TTC549 (cell line): ENCODE measurements around the gene TMTC2.

Source experiments
- FAIRE-seq: peaks from 2 replicates; lab custom pipeline; 2012; peaks lifted over from hg19 to GRCh38; lab: Jason Lieb, UNC

TMTC2 gene

DNA sequence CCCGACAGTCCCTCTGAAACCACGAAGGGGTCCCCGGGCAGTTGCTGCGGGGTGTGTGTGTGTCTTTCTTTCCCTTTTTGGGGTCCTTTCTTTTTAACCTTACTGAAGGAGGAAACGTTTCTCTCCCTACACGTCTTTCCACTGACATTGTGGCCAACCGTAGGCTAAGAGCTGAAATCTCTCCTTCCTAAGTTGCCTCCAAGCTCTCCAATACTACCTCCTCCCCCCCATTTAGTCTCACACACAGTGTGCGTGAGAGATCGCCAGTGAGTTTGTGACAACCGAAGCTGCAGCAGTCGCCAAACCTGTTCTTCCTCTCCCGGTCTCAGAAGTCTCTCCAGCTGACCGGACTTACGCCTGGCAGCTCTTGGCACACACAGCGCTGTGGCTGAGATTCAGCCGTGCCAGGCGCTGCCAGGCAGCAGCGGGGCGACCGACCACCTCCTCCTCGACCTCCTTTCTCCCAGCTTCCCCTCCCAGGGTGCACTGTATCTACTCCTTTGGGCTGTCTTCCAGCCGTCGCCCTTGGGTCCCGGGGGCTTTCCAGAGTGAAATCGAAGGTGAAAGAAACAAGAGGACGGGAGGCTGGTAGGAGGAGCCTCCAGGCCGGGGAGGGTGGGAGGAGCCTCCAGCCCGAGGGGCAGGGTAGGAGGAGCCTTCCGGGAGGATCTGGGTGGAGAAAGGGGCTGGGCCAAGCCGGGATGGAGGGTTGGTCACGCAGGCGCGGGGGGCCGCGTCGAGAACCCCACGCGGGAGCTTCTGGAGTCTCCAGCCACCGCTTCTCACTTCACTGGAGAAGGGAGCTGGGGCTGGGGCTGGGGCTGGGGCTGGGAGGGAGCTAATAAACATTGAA lies at the start of gene TMTC2:
Gene TMTC2 (plus strand): TSS at position 739 of the 853 bp plus-strand sequence.
- FAIRE-seq: no peak

DNA sequence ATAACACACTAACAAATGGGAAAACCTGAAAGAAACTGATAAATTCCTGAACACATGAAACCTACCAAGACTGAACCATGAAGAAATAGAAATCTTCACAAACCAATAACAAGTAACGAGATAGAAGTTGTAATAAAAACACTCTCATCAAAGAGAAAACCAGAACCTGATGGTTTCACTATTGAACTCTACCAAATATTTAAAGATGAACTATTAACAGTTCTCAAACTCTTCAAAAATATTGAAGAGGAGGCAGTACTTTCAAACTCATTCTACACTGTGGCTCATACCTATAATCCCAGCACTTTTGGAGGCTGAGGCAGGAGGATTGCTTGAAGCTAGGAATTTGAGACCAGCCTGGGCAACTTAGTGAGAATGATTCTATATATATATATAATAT lies 48.4 kb upstream of the TMTC2 start:
- no peak for FAIRE-seq

DNA sequence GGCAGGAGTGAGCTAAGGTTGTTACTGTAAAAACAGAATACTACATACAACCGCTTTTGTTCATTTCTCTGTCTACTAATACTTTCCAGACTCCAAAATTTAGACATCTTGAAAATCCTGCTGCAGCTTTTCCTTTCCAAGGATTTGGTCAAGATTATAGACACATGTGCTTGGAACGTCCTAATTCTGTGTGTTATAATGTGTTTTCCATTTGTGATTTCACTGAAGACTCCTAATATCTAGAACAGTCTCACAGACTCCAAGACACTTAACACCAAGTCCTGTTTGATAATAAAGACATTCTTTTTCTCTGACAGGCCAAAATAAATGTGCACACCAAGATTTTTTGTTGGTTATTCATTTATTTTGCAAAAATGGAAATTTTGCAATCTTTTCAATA lies 41.8 kb upstream of the TMTC2 start:
- FAIRE-seq: no peak

DNA sequence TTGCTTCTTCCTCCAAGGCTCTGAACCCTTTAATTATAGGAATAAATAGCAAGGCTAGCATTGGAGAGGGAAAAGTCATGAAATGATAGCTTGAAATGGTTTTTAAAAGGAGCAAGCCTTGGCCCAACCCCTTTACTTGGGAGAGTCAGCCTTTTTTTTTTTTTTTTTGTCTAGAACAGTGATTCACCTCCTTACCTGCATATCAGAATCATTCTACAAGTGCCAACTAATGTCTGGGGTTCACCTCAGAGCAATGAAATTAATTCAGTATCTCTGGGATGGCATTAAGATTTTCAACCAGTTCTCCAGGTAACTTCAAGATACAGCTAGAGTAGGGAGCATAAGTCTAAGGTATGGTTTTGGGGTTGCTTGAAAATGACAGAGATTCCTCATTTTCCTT lies 41.3 kb upstream of the TMTC2 start:
- FAIRE-seq: no peak

DNA sequence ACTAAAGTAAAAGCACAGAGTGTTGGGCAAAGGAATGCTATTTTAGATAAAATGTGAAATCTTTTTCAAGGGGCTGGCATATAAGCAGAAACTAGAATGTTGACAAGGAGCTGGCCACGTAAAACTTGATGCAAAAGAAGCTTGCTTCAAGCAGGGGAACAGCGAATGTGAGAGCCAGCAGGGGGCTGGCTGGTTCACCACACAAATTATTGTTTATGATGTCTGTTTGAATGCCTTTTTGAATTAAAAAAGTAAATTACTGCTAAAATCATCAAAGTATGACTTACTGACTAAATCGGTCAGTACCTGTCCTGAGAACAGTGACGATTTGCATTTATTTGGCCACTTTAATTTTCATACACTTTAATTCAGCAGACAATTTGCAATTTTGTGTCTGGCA lies 38.9 kb upstream of the TMTC2 start:
- no peak for FAIRE-seq

DNA sequence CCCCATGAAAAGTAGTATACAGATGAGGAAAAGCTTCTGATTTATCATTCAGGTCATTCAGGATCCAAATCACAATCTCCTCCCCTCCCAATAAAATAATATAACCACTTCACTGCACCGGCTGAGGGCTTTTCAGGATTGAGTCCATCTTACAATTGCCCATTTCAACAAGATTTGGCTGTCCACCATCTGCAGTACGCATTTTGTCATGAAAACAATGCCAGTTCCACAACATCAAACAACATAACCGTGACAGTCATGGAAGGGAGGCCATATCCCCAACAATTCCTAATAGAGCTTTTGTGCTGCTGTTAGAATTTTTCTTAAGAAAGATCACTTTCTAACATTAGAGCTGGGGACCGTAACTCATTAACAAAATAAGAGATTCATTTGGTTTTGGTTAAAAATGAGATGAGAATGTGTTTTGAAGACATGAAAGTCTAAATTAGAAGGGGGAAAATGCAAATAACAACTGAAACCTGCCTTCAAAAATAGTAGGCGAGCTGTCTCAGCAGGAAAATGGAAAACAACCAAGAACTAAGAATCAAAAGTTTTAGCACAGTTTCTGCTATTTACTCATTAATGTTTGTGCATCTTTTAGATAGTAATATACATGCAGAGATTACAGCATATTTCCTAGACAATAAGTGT lies 38.3 kb upstream of the TMTC2 start:
- FAIRE-seq: no peak

DNA sequence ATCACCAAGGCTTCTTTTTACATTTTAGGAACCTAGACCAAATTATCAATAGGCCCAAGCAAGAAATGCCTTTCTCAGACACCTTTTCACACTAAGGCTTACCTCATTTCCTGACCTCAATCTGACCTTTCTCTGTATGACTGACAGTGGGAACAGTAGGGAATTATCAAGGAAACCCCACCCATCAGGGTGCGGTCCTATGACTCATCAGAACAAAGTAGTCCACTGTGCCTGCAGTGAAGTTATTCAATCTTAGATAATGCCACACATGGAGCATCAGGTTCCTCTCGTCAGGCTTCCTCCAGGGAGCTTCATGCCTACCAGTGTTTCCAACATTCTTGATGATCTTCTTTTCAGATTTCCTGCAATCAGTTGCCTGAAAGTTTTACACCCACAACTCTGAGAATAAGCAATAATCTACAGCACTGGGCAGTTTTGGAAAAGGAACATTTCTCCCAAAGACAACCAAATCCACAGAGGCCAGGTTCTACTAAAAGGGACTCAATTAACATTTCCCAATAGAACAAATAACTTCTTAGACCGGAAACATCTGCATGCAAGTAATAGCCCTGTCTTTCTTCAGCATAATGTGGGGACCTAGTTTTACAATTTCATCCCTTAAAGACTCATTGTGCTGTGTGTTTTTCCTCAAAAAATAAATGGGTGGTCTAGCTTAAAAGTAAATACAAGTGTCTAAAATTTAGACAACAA lies 35.9 kb upstream of the TMTC2 start:
- no peak for FAIRE-seq

DNA sequence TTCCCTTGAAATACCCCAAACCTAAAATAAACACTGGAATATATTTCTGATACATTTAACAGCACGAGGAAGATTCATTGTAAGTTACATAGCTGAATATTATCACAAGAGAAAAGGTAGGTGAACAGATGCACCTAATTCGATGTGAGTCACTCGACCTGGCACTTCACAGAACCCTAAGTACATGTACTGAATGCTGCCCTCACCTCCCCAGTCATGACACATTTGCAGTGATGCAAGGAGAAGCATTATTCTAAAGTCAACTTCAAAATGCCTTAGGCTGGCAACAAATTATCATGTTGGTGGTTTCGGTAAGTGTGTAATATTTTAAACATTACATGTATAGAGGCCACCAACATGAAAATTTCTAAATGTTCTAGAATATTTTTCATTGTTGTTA lies 35.2 kb upstream of the TMTC2 start:
- no peak for FAIRE-seq

DNA sequence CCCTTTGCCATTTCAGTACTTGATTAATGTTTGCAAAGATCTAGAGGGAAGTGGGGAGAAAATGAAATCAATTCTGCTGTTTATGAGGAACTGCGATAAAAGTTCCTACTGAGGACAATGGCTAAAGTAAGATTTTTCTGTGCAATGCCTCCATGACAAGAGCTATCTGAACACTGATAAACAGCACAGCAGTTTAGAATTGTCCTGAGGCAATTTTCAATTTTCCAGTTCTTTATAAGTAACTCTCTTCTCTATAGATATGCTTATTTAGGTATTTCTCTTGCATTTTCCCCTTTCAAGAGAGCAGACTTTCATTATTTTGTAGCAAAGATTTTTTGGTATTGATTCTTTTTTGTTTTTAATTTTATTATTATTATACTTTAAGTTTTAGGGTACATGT lies 34.6 kb upstream of the TMTC2 start:
- FAIRE-seq: no peak

DNA sequence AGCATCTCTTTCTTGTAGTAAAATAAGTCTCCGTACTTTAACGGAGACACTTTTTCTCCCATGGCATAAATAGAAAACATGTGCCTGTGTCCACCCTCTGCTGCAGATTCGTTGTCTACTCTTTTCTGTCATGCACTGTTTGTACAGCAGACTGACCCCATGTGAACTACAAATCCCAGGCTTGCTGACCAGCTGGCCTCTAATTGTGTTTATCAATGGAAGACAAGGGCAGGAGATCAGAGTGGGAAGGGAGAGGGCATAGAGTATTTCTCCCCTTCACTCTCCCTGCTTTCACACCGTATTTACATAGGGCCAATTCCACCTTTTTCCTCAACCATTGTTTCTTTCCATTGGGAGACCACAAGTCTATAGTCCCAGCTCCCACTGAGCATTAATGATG lies 31.0 kb upstream of the TMTC2 start:
- no peak for FAIRE-seq

DNA sequence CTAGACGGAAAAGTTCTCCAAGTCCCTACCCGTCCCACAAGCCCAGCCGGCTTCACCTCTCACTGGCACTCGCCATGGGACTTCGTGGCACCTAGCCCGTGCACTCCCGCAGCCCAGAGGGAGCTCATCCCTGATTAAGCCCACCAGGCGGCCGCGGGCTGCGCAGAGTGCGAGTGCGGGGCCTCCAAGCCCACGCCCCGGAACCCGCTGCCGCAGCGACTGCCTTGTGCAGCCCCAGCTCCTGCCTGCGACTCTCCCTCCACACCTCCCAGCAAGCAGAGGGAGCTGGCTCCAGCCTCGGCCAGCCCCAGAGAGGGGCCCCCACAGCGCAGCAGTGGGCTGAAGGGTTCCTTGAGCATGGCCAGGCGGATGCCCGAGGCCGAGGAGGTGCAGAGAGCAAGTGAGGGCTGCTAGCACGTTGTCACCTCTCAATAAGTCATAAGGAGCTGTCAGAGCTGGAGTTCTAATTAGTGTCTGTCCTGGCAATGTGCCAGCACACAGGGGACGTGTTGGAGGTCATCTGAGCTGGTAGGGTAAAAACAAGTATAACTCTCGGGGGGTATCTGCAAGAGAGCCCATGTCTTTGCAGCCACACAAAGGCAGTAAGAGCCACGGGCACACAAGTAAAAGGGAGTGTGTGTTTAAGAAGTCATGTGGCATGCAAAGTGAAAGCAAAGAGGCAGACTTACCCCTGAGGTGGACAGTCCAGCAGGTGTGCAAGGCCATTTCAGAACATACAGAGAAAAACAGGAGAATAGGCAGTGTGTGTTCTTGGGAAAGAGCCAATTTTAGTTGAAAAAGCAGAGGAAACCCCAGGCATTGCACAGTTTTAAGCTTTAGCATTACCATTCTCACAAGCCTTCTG lies 27.1 kb upstream of the TMTC2 start:
- no peak for FAIRE-seq

DNA sequence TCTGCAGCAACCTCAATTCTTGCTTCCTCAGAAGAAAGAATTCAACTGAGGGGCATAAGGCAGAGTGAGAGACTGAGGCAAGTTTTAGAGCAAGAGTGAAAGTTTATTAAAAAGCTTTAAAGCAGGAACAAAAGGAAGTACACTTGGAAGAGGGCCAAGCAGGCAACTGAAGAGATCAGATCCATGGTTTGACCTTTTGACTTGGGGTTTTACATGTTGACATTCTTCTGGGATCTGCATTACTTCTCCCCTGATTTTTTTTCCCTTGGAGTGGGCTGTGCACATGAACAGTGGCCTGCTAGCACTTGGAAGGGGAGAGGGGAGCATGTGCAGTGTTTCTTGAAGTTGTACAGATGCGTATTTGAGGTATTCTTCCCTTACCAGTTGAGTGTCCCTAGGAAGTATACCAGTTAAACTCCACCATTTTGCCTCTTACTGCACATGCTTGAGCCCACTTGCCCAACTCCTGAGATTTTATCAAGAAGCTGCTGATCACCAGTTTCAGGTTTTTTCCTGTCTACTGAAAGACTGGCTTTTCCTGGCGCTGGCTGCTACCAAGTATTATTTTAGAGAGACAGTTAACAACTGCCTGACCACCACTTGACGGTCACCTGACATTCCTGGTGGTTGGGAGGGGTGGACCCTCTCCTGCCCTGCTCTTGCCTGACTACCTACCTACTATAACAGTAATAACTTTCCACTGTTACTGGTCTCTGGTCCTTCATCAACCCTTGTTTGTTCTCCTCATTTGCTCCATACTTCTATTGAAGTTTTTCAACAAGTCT lies 26.0 kb upstream of the TMTC2 start:
- no peak for FAIRE-seq

DNA sequence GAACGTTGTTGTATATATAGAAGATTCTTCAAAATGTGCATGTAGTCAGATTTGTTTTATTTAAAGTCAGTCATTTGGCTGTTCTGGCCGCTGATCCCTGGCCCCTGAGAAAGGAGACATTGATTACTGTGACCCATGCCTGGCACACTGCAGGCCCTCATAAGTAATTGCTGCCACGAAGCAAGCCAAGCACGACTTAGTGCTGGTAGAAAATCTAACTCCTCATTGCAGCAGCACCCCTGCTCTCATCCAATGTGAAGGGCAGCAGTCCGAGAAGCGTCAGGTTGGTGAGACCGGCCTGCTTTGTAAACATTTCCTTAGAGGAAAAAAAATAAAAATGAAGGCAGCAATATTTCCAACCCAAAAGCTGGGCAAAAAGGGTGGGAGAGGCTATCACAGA lies 22.8 kb upstream of the TMTC2 start:
- no peak for FAIRE-seq

DNA sequence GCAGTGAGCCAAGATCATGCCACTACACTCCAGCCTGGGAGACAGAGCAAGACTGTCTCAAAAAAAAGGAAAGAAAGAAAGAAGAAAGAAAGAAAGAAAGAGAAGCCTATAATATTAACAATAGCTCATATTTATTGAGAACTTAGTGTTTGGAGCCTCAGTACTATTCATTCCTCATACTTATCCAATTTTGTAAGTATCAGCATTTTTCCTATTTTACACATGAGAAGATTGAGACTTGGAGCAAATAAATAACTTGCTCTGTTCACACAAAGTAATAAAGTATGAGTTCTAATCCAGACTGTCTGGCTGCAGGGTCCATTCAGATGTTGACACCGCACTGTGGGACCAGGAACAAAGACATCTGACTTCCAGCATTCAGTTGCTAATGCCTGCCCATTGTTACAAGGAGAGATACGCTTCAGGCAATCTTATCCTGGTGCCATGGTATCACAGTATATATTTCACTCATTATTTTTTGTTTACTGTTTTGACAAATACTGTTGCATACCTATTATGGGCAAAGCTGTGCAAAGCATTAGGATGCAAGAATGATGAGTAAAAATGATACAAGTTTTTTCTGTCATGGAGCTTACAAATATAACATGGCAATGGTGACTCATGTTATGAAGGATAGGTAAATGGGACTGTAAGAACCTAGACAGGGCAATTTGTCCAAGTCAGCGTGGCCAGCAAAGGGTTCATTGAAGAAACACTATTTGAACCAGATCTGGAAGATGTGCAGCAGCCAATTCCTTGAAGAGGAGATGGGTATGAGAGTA lies 21.4 kb upstream of the TMTC2 start:
- no peak for FAIRE-seq

DNA sequence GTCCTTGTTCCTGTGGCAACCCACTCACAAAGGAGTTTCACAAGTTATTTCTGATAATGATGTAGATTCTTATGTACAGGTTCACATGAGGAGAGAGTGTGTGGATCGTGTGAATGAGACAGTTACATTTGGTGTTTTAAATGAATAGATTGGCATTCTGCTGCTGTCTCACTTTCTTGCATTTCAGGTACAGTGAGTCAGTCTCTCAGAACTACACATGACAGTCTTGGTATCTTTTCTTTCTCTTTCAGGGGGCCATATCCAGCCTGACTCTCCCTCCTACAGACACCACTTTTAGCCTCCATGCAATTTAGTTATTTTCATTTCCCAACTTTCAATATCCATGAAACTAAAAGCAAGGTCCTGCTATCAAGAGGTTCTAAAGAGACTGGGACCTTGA lies 19.9 kb upstream of the TMTC2 start:
- FAIRE-seq: no peak

DNA sequence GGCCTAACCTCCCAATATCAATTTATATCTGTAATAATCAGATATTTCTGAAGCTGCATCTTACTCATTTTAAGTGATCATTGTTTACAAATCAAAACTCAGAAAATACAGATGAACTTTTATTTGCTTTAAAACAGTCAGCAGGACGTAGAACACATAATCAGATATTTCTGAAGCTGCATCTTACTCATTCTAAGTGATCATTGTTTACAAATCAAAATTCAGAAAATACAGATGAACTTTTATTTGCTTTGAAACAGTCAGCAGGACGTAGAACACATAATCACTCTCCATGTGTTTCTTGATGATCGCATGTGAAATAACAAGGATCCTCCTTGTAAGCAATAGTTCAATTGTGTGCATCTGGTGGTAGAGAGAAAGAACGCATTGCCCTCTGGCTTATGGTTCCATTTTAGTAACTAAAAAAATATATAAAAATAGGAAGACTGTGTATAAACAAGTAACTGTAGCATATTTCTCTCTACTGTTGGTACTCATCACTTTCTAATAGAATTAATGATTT lies 15.0 kb upstream of the TMTC2 start:
- FAIRE-seq: no peak

DNA sequence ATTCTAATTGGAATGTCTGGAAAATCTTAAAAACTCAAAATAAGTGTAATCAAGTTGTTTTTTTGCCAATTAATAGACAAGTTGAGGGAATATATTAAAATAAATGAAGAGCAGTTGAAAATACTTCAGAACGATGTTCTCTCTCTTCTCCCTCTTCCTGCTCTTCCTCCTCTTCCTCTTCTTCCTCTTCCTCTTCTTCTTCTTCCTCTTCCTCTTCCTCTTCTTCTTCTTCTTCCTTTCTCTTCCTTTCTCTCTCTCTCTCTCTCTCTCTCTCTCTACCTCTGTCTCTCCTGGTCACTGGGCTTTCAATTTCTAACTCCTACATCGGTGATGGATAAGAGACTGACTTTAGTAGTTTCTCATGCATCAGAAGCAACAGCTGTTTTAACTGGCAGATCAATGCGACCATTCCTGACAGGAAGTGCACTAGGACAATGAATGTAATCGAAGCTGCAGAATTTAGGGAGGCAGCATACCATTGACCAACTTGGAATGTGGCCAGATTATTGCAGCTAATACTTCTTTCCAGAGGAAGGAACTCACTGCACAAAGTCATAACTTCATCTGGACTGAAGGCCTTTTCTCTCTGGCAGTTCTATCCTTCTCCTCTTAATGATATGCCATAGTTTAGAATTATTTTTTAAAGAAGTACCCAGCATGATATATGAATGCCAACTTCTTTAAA lies 13.8 kb upstream of the TMTC2 start:
- FAIRE-seq: no peak

DNA sequence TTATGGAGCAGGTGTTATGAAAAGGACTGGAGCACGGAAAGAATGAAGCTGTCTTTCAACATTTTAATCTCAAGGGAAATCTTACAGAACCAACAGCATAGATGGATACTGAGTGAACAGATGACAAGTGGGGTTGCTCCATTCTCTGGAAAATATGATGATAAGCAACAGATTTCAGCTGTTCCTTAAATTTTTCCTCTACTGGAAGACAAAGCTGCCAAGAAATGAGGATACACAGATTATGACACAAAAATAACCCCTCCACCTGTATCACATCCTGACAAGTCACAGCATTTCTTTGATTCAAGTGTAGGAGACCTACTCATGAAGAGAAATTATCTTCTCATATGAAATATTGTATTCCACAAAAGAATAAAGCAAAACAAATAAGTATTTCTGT lies 13.0 kb upstream of the TMTC2 start:
- FAIRE-seq: no peak

DNA sequence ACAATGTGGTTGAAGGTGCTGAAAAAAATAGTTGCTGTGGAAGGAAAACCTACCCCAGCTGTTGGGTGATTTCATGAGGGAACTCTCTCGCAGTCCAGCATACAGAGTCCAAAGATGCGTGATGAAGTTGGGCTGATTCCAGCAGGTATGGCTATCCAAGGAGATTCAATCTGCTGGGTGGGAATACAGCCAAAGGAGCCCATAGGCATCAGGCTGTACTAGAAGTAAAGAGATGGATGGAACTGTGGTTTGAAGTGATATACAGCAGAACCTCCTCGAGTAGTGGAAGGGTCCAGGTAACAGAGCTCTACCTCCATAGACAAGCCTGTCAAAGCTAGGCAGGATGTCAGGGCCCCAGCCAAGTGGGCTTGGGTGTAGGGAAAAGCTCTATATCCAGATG lies 11.5 kb upstream of the TMTC2 start:
- no peak for FAIRE-seq

DNA sequence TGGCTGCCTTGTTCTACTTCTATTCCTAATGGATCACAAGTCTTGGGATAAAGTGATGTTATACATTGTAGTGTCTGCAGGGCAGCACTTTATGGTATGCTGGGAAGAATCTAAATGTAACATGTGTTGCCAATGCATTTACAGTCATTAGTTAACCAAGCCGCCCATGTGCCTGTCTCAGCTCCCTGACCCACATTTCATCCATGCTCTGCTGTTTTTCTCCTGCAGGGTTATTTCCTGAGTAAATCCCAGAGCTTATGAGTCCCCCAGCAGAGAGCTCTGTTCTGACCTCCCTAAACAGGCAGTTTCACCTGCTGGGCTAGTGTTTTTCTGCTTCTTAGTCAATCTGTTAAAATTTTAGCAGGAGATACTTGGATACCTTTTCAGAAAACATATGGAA lies 4.4 kb upstream of the TMTC2 start:
- FAIRE-seq: no peak
